Aorta (tissue), 5 donors: ENCODE results near the gene IL3RA. TPM values are rescaled to one million over a fixed set of nuclear protein-coding genes. Genes with fewer than 3 reads are reported as not detected.
A peak's percentile ranks its signal among the peaks of the same experiment; 100 is the strongest.
"Not testable (repeated sequence)": the region's sequence is repeated elsewhere in the genome, so short reads cannot be mapped to it uniquely, and the experiment has no call there.

ENCODE experiments used
- ATAC-seq: fragments of 200-7000 bp; cut with Tn5 transposase; one replicate; pipeline ENCODE4 v1.9.1; 2022; ENCODE audit warnings: moderate library complexity; ENCODE audit not compliant: low FRiP score
- DNase-seq, 2 donors: peaks; one replicate each; pipeline ENCODE4 v3.0.0-alpha.2; 2020
- H3K27ac ChIP-seq, 2 donors: one replicate each; pipeline ENCODE4 v1.5.1; 2013; ENCODE audit warnings: low read length in 2 of 2, mild to moderate bottlenecking in 2 of 2, moderate library complexity in 2 of 2, control low read depth in 1 of 2, inconsistent platforms in 1 of 2, low read depth in 1 of 2
- H3K27me3 ChIP-seq, 2 donors: one replicate each; pipeline ENCODE4 v1.6.1; 2013; ENCODE audit warnings: control low read depth in 1 of 2, low read length in 1 of 2, mild to moderate bottlenecking in 1 of 2, moderate library complexity in 1 of 2; ENCODE audit not compliant: insufficient read depth in 2 of 2, control insufficient read depth in 1 of 2
- H3K36me3 ChIP-seq, 2 donors: one replicate each; pipeline ENCODE4 v1.6.1; 2013; ENCODE audit warnings: control low read depth in 1 of 2, low read length in 1 of 2, mild to moderate bottlenecking in 1 of 2; ENCODE audit not compliant: insufficient read depth in 2 of 2, control insufficient read depth in 1 of 2
- H3K4me1 ChIP-seq, 2 donors: one replicate each; pipeline ENCODE4 v1.6.1; 2013; ENCODE audit warnings: low read length in 2 of 2, control low read depth in 1 of 2, mild to moderate bottlenecking in 1 of 2, moderate library complexity in 1 of 2; ENCODE audit not compliant: insufficient read depth in 2 of 2, control insufficient read depth in 1 of 2
- H3K4me3 ChIP-seq, 2 donors: one replicate each; pipeline ENCODE4 v1.5.1; 2013; ENCODE audit warnings: low read length in 2 of 2, control low read depth in 1 of 2, mild to moderate bottlenecking in 1 of 2
- H3K9me3 ChIP-seq: one replicate; pipeline ENCODE4 v1.6.1; 2013; ENCODE audit warnings: mild to moderate bottlenecking, low read length; ENCODE audit not compliant: control insufficient read depth
- WGBS, 2 donors: extraction: QIAGEN DNeasy Blood & Tissue Kit; methylation state at CpG; one replicate each; pipeline ENCODE4 v1.1.7; 2013; 5-methylcytosine and 5-hydroxymethylcytosine counted together
- intact Hi-C, 2 donors: fragments of 100-400 bp; cut with DNase I; formaldehyde crosslinking; loops; one replicate each; pipeline versions ENCODE4 v1.14.2 to v1.15.0; 2022
- polyA plus RNA-seq, 2 donors: library from polyadenylated mRNA; stranded (reverse); fragments of 200-250 nt; gene quantifications; one replicate each; pipeline ENCODE4 v1.2.3, GENCODE V29; 2013
- total RNA-seq, 2 donors: library from RNA; stranded (reverse); fragmentation: NEBNext Ultra II Directional; extraction: Animal tissue kit (Norgen Biotek cat#: 25700); gene quantifications; one replicate each; pipeline ENCODE4 v1.2.1, GENCODE V29; 2021
- donor health status: healthy with polysubstance abuse.
- donor health status: Bipolar disorder and iron deficiency.
- donor health status: DM: no; HTN: no; CAD: no.
- donor health status: DM: no; HTN: no; CAD: no.
- donor health status: DM: yes; HTN: yes; CAD: no.

IL3RA gene
- total and polyA plus RNA-seq, 4 donors: 0.95 to 21.9 (median 6.3) TPM; not detected in 1

- Histone ChIP-seq H3K27ac (no peak overlapping the region), H3K36me3 (peaks cover 0 to 3% of the 10 kb centered on the region in 2 donors), H3K4me1 (no peaks in the 10 kb centered on the region), H3K4me3 (no peak overlapping the region), H3K27me3 (no peaks in the 10 kb centered on the region), H3K9me3 (no peaks in the 10 kb centered on the region)
- DNase-seq: peak; percentile 50 to 77
- WGBS, 2 donors: 84 to 86% methylated on average over 29 of the region's 29 CpGs
- intact Hi-C loops: loop anchor here in 1 of 2 donors (5.0 kb wide), 1 partner anchor 39 kb away; no protein-coding TSS in a partner anchor
- no peak for ATAC-seq
These were observed 62.1 kb downstream of the IL3RA start for GRCh38 chrX:1398431-1399340.

- H3K9me3 ChIP-seq: no peaks in the 10 kb centered on the region
- H3K36me3 ChIP-seq: peaks cover 0 to 5% of the 10 kb centered on the region in 2 donors
- ATAC-seq (no peak), DNase-seq (peak; percentile 19 to 29)
- no peaks in the 10 kb centered on the region for H3K4me1 ChIP-seq
- intact Hi-C loops: no loop called here
- 94 to 96% methylated on average over 12 of the region's 12 CpGs for WGBS, 2 donors
- H3K4me3 ChIP-seq: no peak overlapping the region
- H3K27me3 ChIP-seq: no peaks in the 10 kb centered on the region
- H3K27ac ChIP-seq: no peak overlapping the region
These were observed 63.5 kb downstream of the IL3RA start for GRCh38 chrX:1400049-1400448.

DNA sequence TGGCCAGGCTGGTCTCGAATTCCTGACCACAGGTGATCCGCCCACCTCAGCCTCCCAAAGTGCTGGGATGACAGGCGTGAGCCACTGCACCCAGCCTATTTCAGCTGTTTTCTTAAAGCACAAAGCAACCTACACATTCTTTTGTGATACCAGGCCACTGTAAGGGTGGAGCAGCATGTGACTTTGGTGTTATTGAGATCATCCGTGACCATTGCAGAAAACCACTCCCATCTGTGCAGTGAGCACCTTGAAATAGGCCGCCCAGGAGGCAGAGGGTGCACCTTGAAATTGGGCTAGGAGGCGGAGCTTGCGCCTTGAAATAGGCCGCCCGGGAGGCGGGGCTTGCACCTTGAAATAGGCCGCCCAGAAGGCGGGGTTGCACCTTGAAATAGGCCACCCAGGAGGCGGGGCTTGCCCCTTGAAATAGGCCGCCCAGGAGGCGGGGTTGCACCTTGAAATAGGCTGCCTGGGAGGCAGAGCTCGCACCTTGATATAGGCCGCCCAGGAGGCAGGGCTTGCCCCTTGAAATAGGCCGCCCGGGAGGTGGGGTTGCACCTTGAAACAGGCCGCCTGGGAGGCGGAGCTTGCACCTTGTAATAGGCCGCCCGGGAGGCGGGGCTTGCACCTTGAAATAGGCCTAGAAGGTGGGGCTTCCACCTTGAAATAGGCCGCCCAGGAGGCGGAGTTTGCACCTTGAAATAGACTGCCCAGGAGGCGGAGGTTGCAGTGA, 64.3 kb downstream of the IL3RA start:
- Histone ChIP-seq H3K9me3 (no peaks in the 10 kb centered on the region), H3K36me3 (peaks cover 0 to 5% of the 10 kb centered on the region in 2 donors), H3K27ac (no peak overlapping the region), H3K4me3 (no peak overlapping the region), H3K27me3 (no peaks in the 10 kb centered on the region), H3K4me1 (no peaks in the 10 kb centered on the region)
- DNase-seq (peak; percentile 34 to 52), ATAC-seq (no peak)
- intact Hi-C loops: no loop called here
- WGBS, 2 donors: 83 to 85% methylated on average over 27 of the region's 27 CpGs

- H3K36me3 ChIP-seq: peaks cover 0 to 7% of the 10 kb centered on the region in 2 donors
- intact Hi-C loops: no loop called here
- DNase-seq (peak; percentile 38 to 59), ATAC-seq (no peak)
- H3K27me3 ChIP-seq: no peaks in the 10 kb centered on the region
- H3K27ac ChIP-seq: no peak overlapping the region
- no peaks in the 10 kb centered on the region for H3K9me3 ChIP-seq
- WGBS, 2 donors: 86 to 88% methylated on average over 30 of the region's 30 CpGs
- no peaks in the 10 kb centered on the region for H3K4me1 ChIP-seq
- no peak overlapping the region for H3K4me3 ChIP-seq
These were observed 65.2 kb downstream of the IL3RA start for GRCh38 chrX:1401611-1402430.

GRCh38 chrX:1403228-1403627, 66.6 kb downstream of the IL3RA start:
- Histone ChIP-seq H3K4me3 (no peak overlapping the region), H3K27me3 (no peaks in the 10 kb centered on the region), H3K36me3 (peaks cover 3 to 13% of the 10 kb centered on the region in 2 donors), H3K9me3 (no peaks in the 10 kb centered on the region), H3K4me1 (no peaks in the 10 kb centered on the region), H3K27ac (no peak overlapping the region)
- 97 to 98% methylated on average over 10 of the region's 10 CpGs for whole genome bisulfite sequencing, 2 donors
- DNase-seq (peak; percentile 37 to 41), ATAC-seq (no peak)
- intact Hi-C loops: no loop called here

DNA sequence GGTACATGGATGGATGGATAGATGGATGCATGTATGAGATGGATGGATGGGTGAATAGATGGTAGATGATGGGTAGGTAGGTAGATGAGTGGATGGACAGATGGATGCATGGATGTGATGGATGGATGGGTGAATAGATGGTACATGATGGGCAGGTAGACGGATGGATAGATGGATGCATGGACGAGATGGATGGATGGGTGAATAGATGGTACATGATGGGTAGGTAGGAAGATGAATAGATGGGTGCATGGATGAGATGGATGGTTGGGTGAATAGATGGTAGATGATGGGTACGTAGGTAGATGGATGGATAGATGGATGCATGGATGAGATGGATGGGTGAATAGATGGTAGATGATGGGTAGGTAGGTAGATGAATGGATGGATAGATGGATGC, 67.3 kb downstream of the IL3RA start:
- H3K36me3 ChIP-seq: peaks cover 3 to 13% of the 10 kb centered on the region in 2 donors
- DNase-seq, H3K4me1 ChIP-seq, H3K27me3 ChIP-seq, H3K9me3 ChIP-seq, ATAC-seq, H3K27ac ChIP-seq, intact Hi-C loops, H3K4me3 ChIP-seq: not testable (repeated sequence)
- 97 to 99% methylated on average over 3 of the region's 3 CpGs for WGBS, 2 donors

DNA sequence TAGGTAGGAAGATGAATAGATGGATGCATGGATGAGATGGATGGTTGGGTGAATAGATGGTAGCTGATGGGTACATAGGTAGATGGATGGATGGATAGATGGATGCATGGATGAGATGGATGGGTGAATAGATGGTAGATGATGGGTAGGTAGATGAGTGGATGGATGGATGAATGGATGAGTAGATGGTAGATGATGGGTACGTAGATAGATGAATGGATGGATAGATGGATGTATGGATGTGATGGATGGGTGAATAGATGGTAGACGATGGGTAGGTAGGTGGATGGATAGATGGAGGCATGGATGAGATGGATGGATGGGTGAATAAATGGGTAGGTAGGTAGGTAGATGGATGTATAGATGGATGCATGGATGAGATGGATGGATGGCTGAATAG, 69.2 kb downstream of the IL3RA start:
- DNase-seq, ATAC-seq, H3K27ac ChIP-seq, H3K4me3 ChIP-seq, H3K4me1 ChIP-seq, H3K27me3 ChIP-seq, intact Hi-C loops, H3K9me3 ChIP-seq: not testable (repeated sequence)
- peaks cover 3 to 13% of the 10 kb centered on the region in 2 donors for H3K36me3 ChIP-seq
- WGBS, 2 donors: 96% methylated on average over 2 of the region's 2 CpGs

GRCh38 chrX:1407035-1407434, 70.5 kb downstream of the IL3RA start:
- no peak overlapping the region for H3K4me3 ChIP-seq
- intact Hi-C loops: no loop called here
- H3K36me3 ChIP-seq: peaks cover 3 to 13% of the 10 kb centered on the region in 2 donors
- H3K27ac ChIP-seq: no peak overlapping the region
- H3K4me1 ChIP-seq: no peaks in the 10 kb centered on the region
- no peaks in the 10 kb centered on the region for H3K27me3 ChIP-seq
- ATAC-seq (no peak), DNase-seq (no peak)
- H3K9me3 ChIP-seq: no peaks in the 10 kb centered on the region
